Chondrocyte (in vitro differentiated cells): Measurements from ENCODE around the gene ERG28. TPM values are rescaled to one million over a fixed set of nuclear protein-coding genes. Genes with fewer than 3 reads are reported as not detected.

ENCODE experiments used
- DNase-seq: peaks from one replicate; pipeline ENCODE4 v3.0.0; 2021; ENCODE audit warnings: mixed read lengths, low spot score
- H3K27ac Mint-ChIP-seq: one replicate; pipeline ENCODE4 v1.8.0; 2021; ENCODE audit warnings: mild to moderate bottlenecking, moderate library complexity, mixed read lengths; ENCODE audit not compliant: unreplicated experiment
- H3K27me3 Mint-ChIP-seq: 2 replicates; pipeline ENCODE4 v1.8.0; 2021; ENCODE audit warnings: low read depth, mixed read lengths
- H3K36me3 Mint-ChIP-seq: 2 replicates; pipeline ENCODE4 v1.8.0; 2021; ENCODE audit warnings: low read depth, mixed read lengths
- H3K4me1 Mint-ChIP-seq: 2 replicates; pipeline ENCODE4 v1.8.0; 2021; ENCODE audit warnings: low read depth, mild to moderate bottlenecking, mixed read lengths
- H3K4me3 Mint-ChIP-seq: one replicate; pipeline ENCODE4 v1.8.0; 2021; ENCODE audit warnings: mild to moderate bottlenecking, moderate library complexity, mixed read lengths; ENCODE audit not compliant: unreplicated experiment
- H3K9me3 Mint-ChIP-seq: 2 replicates; pipeline ENCODE4 v1.8.0; 2021; ENCODE audit warnings: low read depth, mixed read lengths
- total RNA-seq: library from RNA; stranded (reverse); gene quantifications from 3 replicates; pipeline ENCODE4 v1.2.1, GENCODE V29; 2021
- TF ChIP-seq, protein P1 (sequence below): fragments of 200-600 bp; sonication (generic); IDR thresholded peaks from 2 replicates; pipeline ENCODE4 v1.5.0; 2021; ENCODE audit warnings: antibody characterized with exemption, mild to moderate bottlenecking, moderate library complexity

Gene ERG28
- total RNA-seq, 1 donor from 2014 or later: 16.7 TPM

DNA sequence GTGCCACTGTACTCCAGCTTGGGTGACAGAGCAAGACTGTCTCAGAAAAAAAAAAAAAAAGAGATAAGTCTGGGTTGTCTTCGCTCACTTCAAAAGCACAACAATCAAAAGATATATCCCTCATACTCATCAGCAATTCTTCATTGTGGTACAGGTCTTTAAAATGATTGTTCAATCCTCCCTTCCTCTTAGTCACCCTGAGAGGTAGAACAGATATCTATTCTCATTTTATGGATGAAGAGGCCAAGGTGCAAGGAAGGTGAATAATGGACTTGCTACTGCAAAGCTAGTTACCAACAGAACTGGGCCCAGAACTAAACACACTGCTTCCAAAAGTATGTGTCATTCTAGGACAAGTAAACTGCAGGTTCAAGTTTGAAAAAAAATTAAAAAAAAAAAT lies 7.1 kb downstream of the ERG28 start:
- Mint-ChIP-seq H3K27ac (no peak overlapping the region), H3K27me3 (no peaks in the 10 kb centered on the region), H3K4me3 (no peak overlapping the region), H3K4me1 (peaks cover 16% of the 10 kb centered on the region), H3K9me3 (no peaks in the 10 kb centered on the region), H3K36me3 (peaks cover 19% of the 10 kb centered on the region)
- DNase-seq: no peak
- TF ChIP-seq, protein P1, sequence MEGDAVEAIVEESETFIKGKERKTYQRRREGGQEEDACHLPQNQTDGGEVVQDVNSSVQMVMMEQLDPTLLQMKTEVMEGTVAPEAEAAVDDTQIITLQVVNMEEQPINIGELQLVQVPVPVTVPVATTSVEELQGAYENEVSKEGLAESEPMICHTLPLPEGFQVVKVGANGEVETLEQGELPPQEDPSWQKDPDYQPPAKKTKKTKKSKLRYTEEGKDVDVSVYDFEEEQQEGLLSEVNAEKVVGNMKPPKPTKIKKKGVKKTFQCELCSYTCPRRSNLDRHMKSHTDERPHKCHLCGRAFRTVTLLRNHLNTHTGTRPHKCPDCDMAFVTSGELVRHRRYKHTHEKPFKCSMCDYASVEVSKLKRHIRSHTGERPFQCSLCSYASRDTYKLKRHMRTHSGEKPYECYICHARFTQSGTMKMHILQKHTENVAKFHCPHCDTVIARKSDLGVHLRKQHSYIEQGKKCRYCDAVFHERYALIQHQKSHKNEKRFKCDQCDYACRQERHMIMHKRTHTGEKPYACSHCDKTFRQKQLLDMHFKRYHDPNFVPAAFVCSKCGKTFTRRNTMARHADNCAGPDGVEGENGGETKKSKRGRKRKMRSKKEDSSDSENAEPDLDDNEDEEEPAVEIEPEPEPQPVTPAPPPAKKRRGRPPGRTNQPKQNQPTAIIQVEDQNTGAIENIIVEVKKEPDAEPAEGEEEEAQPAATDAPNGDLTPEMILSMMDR: no peak

- Mint-ChIP-seq H3K36me3 (peaks cover 19% of the 10 kb centered on the region), H3K27me3 (no peaks in the 10 kb centered on the region), H3K4me3 (no peak overlapping the region), H3K9me3 (no peaks in the 10 kb centered on the region), H3K4me1 (peaks cover 45% of the 10 kb centered on the region), H3K27ac (peak overlapping the region; percentile 38)
- no peak for DNase-seq
- TF ChIP-seq, protein P1: no peak
These were observed 10.2 kb downstream of the ERG28 start for GRCh38 chr14:75650253-75651058.

DNA sequence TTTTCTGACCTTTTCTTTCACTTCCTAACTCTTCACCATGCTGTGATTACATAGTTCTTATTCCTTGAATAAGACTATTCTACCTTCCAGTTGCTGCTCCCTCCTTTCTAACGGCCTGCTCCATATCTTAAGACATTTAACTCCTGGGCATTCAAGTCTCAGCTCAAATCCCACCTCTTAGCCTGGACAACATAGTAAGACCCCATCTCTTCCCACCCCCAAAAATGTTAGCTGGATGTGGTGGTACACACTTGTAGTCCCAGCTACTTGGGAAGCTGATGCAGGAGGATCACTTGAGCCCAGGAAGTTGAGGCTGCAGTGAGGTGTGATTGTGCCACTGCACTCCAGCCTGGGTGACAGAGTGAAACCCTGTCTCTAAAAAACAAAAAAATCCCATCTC lies 10.9 kb downstream of the ERG28 start:
- peak overlapping the region; percentile 32 for H3K27ac Mint-ChIP-seq
- H3K36me3 Mint-ChIP-seq: peaks cover 19% of the 10 kb centered on the region
- no peaks in the 10 kb centered on the region for H3K27me3 Mint-ChIP-seq
- no peak overlapping the region for H3K4me3 Mint-ChIP-seq
- H3K4me1 Mint-ChIP-seq: peaks cover 45% of the 10 kb centered on the region
- TF ChIP-seq, protein P1: no peak
- no peak for DNase-seq
- H3K9me3 Mint-ChIP-seq: no peaks in the 10 kb centered on the region

DNA sequence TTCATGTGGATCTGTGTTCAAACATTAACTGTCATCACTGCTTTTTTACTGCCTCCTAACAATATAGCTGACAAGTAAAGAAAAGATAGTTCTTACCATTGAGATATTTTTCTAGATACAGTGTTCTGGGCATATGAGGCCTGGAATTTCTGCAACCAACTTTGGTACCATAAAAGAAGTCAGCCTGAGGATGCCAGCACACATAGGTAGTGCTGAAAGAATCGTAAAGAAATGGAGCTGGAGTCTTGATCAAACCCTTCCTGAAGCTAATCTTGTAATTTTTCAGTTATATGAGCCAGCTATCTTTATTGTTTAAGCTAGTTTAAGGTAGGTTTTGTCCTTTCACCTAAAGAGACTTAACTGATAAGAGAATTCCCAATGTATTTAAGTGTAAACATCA lies 11.3 kb downstream of the ERG28 start:
- no peak for DNase-seq
- H3K9me3 Mint-ChIP-seq: no peaks in the 10 kb centered on the region
- no peaks in the 10 kb centered on the region for H3K27me3 Mint-ChIP-seq
- H3K4me1 Mint-ChIP-seq: peaks cover 45% of the 10 kb centered on the region
- H3K36me3 Mint-ChIP-seq: peaks cover 19% of the 10 kb centered on the region
- peak overlapping the region; percentile 92 for H3K27ac Mint-ChIP-seq
- TF ChIP-seq, protein P1: no peak
- no peak overlapping the region for H3K4me3 Mint-ChIP-seq

DNA sequence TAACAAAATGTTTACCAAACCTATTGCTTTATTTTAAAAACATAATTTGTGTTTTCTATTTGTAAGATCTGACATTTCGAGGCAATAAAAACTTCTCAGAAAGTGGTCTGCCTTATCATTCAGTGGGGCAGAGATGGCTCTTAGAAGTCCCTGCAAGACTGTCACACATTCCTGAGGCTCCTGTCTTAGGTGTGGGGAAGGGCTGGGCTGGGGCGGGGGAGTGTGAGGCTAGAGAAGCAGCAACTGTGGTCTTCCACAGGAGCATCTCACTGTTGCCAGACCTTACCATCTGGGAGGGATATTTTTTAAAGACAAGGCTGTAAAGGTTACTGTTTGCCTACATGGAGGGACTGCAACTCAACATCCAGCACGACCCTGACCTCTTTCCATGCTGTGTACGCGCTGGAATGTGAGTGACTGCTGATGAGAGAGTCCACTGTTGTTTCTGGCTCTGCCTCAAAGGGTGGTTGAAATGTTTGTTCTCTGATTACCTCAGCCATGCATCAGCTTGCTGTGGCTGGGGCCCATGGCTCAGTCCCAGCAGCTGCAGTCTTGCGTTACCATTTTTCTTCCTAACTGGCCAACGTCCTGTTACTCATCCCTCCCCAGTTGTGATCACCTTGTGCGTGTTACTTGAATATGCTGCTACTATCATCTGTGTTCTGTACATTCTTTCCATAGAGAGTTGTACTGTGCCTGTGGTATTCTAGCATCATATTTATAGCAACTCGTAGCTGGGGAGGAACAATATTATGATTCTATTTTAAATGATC lies 12.4 kb downstream of the ERG28 start:
- no peak for DNase-seq
- peak overlapping the region; percentile 92 for H3K27ac Mint-ChIP-seq
- H3K4me3 Mint-ChIP-seq: no peak overlapping the region
- TF ChIP-seq, protein P1: no peak
- no peaks in the 10 kb centered on the region for H3K27me3 Mint-ChIP-seq
- peaks cover 19% of the 10 kb centered on the region for H3K36me3 Mint-ChIP-seq
- no peaks in the 10 kb centered on the region for H3K9me3 Mint-ChIP-seq
- H3K4me1 Mint-ChIP-seq: peaks cover 49% of the 10 kb centered on the region
